GM21423 (cell line): ENCODE measurements around the gene CT45A1.
"Not testable (repeated sequence)": the region's sequence is repeated elsewhere in the genome, so short reads cannot be mapped to it uniquely, and the experiment has no call there.

ENCODE experiments used
- ATAC-seq: cut with Tn5 transposase; IDR thresholded peaks from one replicate; pipeline ENCODE4 v1.9.1; 2021; ENCODE audit warnings: mild to moderate bottlenecking, moderate library complexity; ENCODE audit not compliant: unreplicated experiment

The CT45A1 gene, protein sequence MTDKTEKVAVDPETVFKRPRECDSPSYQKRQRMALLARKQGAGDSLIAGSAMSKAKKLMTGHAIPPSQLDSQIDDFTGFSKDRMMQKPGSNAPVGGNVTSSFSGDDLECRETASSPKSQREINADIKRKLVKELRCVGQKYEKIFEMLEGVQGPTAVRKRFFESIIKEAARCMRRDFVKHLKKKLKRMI

DNA sequence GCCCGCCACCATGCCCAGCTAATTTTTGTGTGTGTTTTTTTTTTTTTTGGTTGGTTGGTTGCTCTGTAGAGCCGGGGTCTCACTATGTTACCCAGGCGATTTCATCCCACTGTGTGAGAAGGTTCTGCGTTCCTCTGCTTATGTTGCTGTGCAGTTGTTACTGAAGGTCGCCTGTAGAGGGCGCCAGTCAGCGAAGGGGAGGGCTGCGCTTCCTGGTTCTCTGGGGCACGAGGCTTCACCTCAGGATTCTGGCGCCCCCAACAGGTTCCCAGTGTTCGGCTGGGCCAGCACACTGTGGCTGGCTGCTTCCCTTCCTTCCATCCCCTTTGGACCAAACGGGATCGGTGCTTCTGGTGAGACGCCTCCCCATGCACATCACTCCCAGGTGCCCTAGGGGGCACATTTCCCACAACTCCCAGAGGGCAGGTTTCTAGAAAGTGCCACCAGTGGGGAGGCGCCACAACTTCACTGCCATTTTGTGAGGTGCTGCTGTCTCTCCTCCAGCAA is at the start of gene CT45A1:
TSS of gene CT45A1 (plus strand) at position 457 of the 507 bp plus-strand sequence. CDS start 5,302 bp downstream, outside the sequence.
- ATAC-seq, result not testable (repeated sequence)

DNA sequence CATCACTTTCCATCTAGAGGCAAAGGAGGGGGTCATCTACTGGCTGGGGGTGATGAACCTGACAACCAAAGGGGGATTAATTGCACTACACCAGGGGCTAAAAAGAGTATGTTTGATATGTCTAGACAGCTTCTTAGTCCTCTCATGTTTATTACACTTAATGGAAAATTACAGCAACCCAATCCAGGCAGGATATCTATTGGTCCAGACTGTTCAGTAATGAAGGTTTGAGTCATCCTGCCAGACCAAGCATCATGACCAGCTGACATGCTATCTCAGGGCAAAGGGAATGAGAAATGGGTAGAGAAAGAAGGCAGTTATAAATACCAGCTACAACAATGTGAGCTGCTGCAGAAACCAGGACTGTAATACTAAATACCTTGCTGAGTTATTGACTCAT is 40.5 kb upstream of the CT45A1 start:
- not testable (repeated sequence) for ATAC-seq

DNA sequence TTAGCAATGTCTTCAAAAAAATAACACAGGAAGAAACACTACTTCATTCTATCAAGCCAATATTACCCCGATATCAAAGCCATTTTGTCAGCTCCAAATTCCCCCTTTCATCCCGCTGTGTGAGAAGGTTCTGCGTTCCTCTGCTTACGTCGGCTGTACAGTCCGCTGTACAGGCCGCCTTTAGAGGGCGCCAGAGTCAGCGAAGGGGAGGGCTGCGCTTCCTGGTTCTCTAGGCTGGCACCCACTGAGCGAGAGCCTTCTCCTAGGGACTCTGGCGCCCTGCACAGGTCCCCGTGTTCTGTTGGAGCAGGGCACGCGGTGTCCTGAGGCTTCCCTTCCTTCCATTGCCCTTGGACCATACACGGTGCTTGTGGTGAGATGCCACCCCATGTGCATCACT is 25.3 kb upstream of the CT45A1 start:
- no peak for ATAC-seq

- ATAC-seq, result no peak
These were observed 18.0 kb upstream of the CT45A1 start for GRCh38 chrX:135695471-135695870.

- ATAC-seq, result no peak
These were observed 15.8 kb upstream of the CT45A1 start for GRCh38 chrX:135697601-135698000.

DNA sequence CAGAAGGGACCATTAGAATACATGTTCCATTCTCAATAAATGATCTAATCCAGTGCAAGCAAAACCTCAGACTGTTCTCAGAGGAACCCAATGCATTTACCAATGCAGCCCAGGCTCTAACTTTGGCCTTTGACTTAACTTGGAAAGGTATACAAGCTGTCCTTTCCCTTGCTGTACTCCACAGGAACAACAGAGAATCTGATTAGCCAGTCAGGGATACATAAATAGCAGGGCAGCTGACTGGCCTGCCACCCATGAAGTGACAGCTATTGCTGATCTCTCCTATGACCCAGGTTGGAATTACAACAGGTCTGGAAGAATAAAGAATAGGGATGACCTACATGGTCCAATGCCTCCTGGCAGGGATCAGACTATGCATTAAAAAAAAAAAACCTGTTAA is 14.5 kb upstream of the CT45A1 start:
- no peak for ATAC-seq

GRCh38 chrX:135707880-135708279 is 5.6 kb upstream of the CT45A1 start:
- ATAC-seq, result no peak

GRCh38 chrX:135713795-135714194 is 356 bp downstream of the CT45A1 start:
- no peak for ATAC-seq

- ATAC-seq, result not testable (repeated sequence)
These were observed 21.2 kb downstream of the CT45A1 start for GRCh38 chrX:135734666-135735065.

GRCh38 chrX:135737366-135738071 is 24.1 kb downstream of the CT45A1 start:
- no peak for ATAC-seq

- ATAC-seq, result peak; percentile 73
These were observed 27.3 kb downstream of the CT45A1 start for GRCh38 chrX:135740681-135741149.

GRCh38 chrX:135741192-135741715 is 27.8 kb downstream of the CT45A1 start:
- no peak for ATAC-seq

GRCh38 chrX:135744739-135745138 is 31.3 kb downstream of the CT45A1 start:
- ATAC-seq, result not testable (repeated sequence)

DNA sequence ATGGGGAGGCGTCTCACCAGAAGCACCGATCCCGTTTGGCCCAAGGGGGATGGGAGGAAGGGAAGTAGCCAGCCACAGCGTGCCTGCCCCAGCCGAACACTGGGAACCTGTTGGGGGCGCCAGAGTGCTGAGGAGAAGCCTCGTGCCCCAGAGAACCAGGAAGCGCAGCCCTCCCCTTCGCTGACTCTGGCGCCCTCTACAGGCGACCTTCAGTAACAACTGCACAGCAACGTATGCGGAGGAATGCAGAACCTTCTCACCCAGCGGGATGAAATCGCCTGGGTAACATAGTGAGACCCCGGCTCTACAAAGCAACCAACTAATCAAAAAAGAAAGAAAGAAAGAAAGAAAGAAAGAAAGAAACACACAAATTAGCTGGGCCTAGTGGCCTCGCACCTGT is 54.7 kb downstream of the CT45A1 start, which contains the start of gene CT45A3:
TSS of gene CT45A3 (minus strand) at position 101 of the 400 bp plus-strand sequence. CDS start 3,747 bp downstream, outside the sequence.
- not testable (repeated sequence) for ATAC-seq
